ENCODE results near the gene SPPL2B.
"Not testable (repeated sequence)": the region's sequence is repeated elsewhere in the genome, so short reads cannot be mapped to it uniquely, and the experiment has no call there.

The SPPL2B gene

GRCh38 chr19:2343289-2343982 is 15.0 kb downstream of the SPPL2B start:
- DNase-seq (ENCODE audit: low read depth): no peak
- TF ChIP-seq, protein P1, sequence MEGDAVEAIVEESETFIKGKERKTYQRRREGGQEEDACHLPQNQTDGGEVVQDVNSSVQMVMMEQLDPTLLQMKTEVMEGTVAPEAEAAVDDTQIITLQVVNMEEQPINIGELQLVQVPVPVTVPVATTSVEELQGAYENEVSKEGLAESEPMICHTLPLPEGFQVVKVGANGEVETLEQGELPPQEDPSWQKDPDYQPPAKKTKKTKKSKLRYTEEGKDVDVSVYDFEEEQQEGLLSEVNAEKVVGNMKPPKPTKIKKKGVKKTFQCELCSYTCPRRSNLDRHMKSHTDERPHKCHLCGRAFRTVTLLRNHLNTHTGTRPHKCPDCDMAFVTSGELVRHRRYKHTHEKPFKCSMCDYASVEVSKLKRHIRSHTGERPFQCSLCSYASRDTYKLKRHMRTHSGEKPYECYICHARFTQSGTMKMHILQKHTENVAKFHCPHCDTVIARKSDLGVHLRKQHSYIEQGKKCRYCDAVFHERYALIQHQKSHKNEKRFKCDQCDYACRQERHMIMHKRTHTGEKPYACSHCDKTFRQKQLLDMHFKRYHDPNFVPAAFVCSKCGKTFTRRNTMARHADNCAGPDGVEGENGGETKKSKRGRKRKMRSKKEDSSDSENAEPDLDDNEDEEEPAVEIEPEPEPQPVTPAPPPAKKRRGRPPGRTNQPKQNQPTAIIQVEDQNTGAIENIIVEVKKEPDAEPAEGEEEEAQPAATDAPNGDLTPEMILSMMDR (IDR thresholded peaks at IDR 0.05; ENCODE audit: control insufficient read depth, extremely low read depth, insufficient read depth): no peak
- no peak overlapping the region for H3K4me3 ChIP-seq (ENCODE audit: low read depth, low read length)

DNA sequence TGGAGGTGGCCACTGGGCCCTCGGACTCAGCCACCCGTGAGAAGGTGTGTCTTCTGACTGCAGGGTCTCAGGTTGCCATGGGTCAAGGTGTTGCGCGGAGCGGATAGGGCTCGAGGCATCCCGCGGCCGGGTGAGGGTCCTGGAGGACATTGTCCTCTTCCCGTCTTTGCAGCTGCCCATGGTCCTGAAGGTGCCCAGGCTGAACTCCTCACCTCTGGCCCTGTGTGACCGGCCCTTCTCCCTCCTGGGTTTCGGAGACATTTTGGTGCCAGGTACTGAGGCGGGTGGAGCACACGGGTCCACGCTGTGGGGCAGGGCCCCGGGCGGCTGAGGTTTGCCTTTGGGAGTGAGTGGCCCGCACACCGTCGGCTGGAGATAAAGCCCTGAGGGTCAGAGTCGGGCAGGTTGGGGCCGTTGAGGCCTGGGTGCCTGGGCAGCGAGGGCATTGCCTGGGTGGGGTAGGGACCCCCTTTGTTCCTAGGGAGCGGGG is 15.9 kb downstream of the SPPL2B start:
- H3K4me3 ChIP-seq (ENCODE audit: low read depth, low read length): no peak overlapping the region
- TF ChIP-seq, protein P1 (IDR thresholded peaks at IDR 0.05; ENCODE audit: control insufficient read depth, extremely low read depth, insufficient read depth): no peak
- no peak for DNase-seq (ENCODE audit: low read depth)

- TF ChIP-seq, protein P1 (IDR thresholded peaks at IDR 0.05; ENCODE audit: control insufficient read depth, extremely low read depth, insufficient read depth): no peak
- H3K4me3 ChIP-seq (ENCODE audit: low read depth, low read length): no peak overlapping the region
- no peak for DNase-seq (ENCODE audit: low read depth)
These were observed 16.6 kb downstream of the SPPL2B start for GRCh38 chr19:2345076-2345475.

DNA sequence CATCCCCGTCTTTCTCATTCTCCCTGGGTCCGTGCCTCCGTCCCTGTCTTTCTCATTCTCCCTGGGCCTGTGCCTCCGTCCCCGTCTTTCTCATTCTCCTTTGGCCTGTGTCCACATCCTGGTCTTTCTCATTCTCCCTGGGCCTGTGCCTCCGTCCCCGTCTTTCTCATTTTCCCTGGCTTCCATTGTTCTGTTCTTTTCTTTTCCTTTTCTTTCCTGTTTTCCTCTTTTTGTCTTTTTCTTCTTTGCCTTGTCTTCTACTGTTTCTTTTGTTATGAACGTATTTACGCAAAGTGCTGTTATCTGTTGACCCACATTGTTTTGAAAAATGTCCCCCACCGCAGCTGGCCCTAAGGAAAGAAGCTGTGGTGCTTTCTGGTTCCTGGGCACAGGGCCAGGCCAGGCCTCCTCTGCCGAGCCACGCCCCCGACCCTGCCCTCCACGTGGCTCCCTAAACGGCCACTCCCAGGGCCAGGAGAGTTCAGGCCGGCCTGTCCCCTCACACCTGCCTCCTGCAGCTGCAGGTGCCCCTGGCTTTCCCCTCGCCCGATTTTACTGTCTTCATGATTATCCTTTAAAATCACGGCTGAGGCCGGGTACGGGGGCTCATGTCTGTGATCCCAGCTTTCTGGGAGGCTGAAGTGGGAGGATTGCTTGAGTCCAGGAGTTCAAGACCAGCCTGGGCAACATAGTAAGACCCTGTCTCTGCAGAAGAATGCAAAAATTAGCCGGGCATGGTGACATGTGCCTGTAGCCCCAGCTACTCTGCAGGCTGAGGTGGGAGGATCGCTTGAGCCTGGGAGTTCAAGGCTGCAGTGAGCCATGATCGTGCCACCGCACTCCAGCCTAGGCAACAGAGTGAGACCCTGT is 17.5 kb downstream of the SPPL2B start:
- DNase-seq (ENCODE audit: low read depth): peak; percentile 23
- H3K4me3 ChIP-seq (ENCODE audit: low read depth, low read length): no peak overlapping the region
- TF ChIP-seq, protein P1 (IDR thresholded peaks at IDR 0.05; ENCODE audit: control insufficient read depth, extremely low read depth, insufficient read depth): no peak

DNA sequence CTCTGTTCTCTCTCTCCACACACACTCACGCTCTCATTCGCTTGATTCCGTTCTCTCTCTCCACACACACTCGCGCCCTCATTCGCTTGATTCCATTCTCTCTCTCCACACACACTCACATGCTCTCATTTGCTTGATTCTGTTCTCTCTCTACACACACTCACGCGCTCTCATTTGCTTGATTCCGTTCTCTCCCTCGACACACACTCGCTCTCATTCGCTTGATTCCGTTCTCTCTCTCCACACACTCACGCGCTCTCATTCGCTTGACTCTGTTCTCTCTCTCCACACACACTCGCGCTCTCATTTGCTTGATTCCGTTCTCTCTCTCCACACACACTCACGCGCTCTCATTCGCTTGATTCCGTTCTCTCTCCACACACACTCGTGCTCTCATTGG is 21.3 kb downstream of the SPPL2B start:
- DNase-seq (ENCODE audit: low read depth); H3K4me3 ChIP-seq (ENCODE audit: low read depth, low read length): not testable (repeated sequence)

GRCh38 chr19:2350656-2351055 is 22.2 kb downstream of the SPPL2B start:
- H3K4me3 ChIP-seq (ENCODE audit: low read depth, low read length): no peak overlapping the region
- no peak for DNase-seq (ENCODE audit: low read depth)
- TF ChIP-seq, protein P1 (IDR thresholded peaks at IDR 0.05; ENCODE audit: control insufficient read depth, extremely low read depth, insufficient read depth): no peak

- H3K4me3 ChIP-seq (ENCODE audit: low read depth, low read length): no peak overlapping the region
- TF ChIP-seq, protein P1 (IDR thresholded peaks at IDR 0.05; ENCODE audit: control insufficient read depth, extremely low read depth, insufficient read depth): no peak
- no peak for DNase-seq (ENCODE audit: low read depth)
These were observed 23.1 kb downstream of the SPPL2B start for GRCh38 chr19:2351591-2351990.

Measured in LNCaP clone FGC (cell line).